Heart left ventricle (tissue), 16 donors: Measurements from ENCODE around the gene PPARG. TPM values are rescaled to one million over a fixed set of nuclear protein-coding genes. Genes with fewer than 3 reads are reported as not detected.

Experiments
- ATAC-seq, 4 donors: fragments of 200-7000 bp; cut with Tn5 transposase; one replicate each; pipeline ENCODE4 v1.9.1; 2020 to 2022; ENCODE audit warnings: moderate library complexity in 4 of 4, mild to moderate bottlenecking in 3 of 4, moderate number of reproducible peaks in 1 of 4
- DNase-seq, 5 donors: peaks; one replicate each; pipeline ENCODE4 v3.0.0-alpha.2; 2020
- H3K27ac ChIP-seq, 12 donors: fragments of 200-600 bp; sonication (generic) in 4 of 12; one replicate each; pipeline versions ENCODE4 v1.5.0 to v1.8.0; 2016 to 2022; ENCODE audit warnings: mild to moderate bottlenecking in 2 of 12
- H3K27me3 ChIP-seq, 9 donors: fragments of 200-600 bp; sonication (generic) in 2 of 9; one replicate each; pipeline versions ENCODE4 v1.5.1 to v1.8.0; 2016 to 2022; ENCODE audit warnings: mild to moderate bottlenecking in 3 of 9
- H3K36me3 ChIP-seq, 9 donors: fragments of 200-600 bp; sonication (generic) in 2 of 9; one replicate each; pipeline versions ENCODE4 v1.5.0 to v1.8.0; 2018 to 2022; ENCODE audit warnings: mild to moderate bottlenecking in 2 of 9
- H3K4me1 ChIP-seq, 12 donors: fragments of 200-600 bp; sonication (generic) in 4 of 12; one replicate each; pipeline versions ENCODE4 v1.5.0 to v1.8.0; 2016 to 2022; ENCODE audit warnings: mild to moderate bottlenecking in 3 of 12
- H3K4me3 ChIP-seq, 12 donors: fragments of 200-600 bp; sonication (generic) in 4 of 12; one replicate each; pipeline versions ENCODE4 v1.5.0 to v1.8.0; 2017 to 2022; ENCODE audit warnings: mild to moderate bottlenecking in 9 of 12, moderate library complexity in 4 of 12
- H3K9me3 ChIP-seq, 12 donors: fragments of 200-600 bp; sonication (generic) in 4 of 12; one replicate each; pipeline versions ENCODE4 v1.5.0 to v1.8.0; 2016 to 2022; ENCODE audit warnings: mild to moderate bottlenecking in 1 of 12
- CTCF ChIP-seq, 12 donors: fragments of 200-600 bp; sonication (generic) in 4 of 12; IDR thresholded peaks; one replicate each; pipeline versions ENCODE4 v1.5.0 to v1.8.0; 2018 to 2022; ENCODE audit warnings: antibody characterized with exemption in 12 of 12, mild to moderate bottlenecking in 5 of 12
- POLR2A ChIP-seq, 2 donors: fragments of 450-650 bp; IDR thresholded peaks; one replicate each; pipeline ENCODE4 v1.6.1; 2017; ENCODE audit warnings: antibody characterized with exemption in 2 of 2, mild to moderate bottlenecking in 2 of 2, moderate library complexity in 2 of 2
- WGBS, 4 donors: extraction: QIAGEN DNeasy Blood & Tissue Kit in 2 of 4; methylation state at CpG; one replicate each; pipeline versions ENCODE4 v1.1.5 to v1.1.7; 2013 to 2018; 5-methylcytosine and 5-hydroxymethylcytosine counted together
- intact Hi-C, 10 donors: fragments of 100-400 bp; cut with DNase I; formaldehyde crosslinking; loops; one replicate each; pipeline versions ENCODE4 v1.11.1 to v1.14.2; 2022
- polyA plus RNA-seq, 2 donors: library from polyadenylated mRNA; stranded (reverse); fragments of 200-250 nt; gene quantifications; one replicate each; pipeline ENCODE4 v1.2.3, GENCODE V29; 2013
- total RNA-seq, 9 donors: library from RNA; depleted of rRNA in 2 of 9; stranded (reverse); fragments of >200 nt in 2 of 9; fragmentation: NEBNext Ultra II Directional in 3 of 9; extraction: Animal tissue kit (Norgen Biotek cat#: 25700) in 3 of 9; gene quantifications; one replicate each; pipeline versions ENCODE4 v1.1.0 to v1.2.4, GENCODE V29; 2016 to 2023
- donor health status: ischemic (EF 13 %, LVEDD 7.1; RV severe dilation, severe dysfunction).
- donor health status: healthy with polysubstance abuse.
- donor health status: DM: no; HTN: yes; CAD: no.
- donor health status: DM: no; HTN: no; CAD: no.
- donor health status: ischemic (EF 25% LVEDD 6.9; RV normal size, moderate dysfunction).
- donor health status: ischemic (EF 25% LVEDD 5.7; RV mildly dilated, moderate dysfunction).
- donor health status: healthy.
- donor health status: DM: yes; HTN: yes; CAD: no.
- donor health status: ischemic (EF 35%, LVEDD 5.7; RV mildly dilated, moderate dysfunction).
- donor health status: nonischemic (EF 11% LVEDD 7.7; RV severe dilation, severe dysfunction).
- donor health status: DM: yes; HTN: yes; CAD: no.
- donor health status: PGD.
- donor health status: ischemic (EF 29% LVEDD 5.4; RV normal size, mild dysfunction).
- donor health status: nonischemic (EF 23%, LVEDD 6.1; RV moderate dilation, normal function).

Gene PPARG
- total and polyA plus RNA-seq, 11 donors = 8.9 to 30.3 (median 20.0) TPM

GRCh38 chr3:12347301-12347700 lies 58.4 kb downstream of the PPARG start:
- intact Hi-C loops = no loop called here
- H3K36me3 ChIP-seq = no peaks in the 10 kb centered on the region
- DNase-seq (no peak), ATAC-seq (no peak)
- no peak overlapping the region for H3K4me3 ChIP-seq
- no peaks in the 10 kb centered on the region for H3K27me3 ChIP-seq
- no peak overlapping the region for H3K27ac ChIP-seq
- no peaks in the 10 kb centered on the region for H3K9me3 ChIP-seq
- peaks cover 3 to 25% (median 23%) of the 10 kb centered on the region in 12 donors for H3K4me1 ChIP-seq
- 91 to 97% (median 92%) methylated on average over 3 of the region's 3 CpGs for WGBS, 4 donors
- TF ChIP-seq CTCF (IDR thresholded peaks at IDR 0.05) (no peak), POLR2A (IDR thresholded peaks at IDR 0.05) (no peak)

GRCh38 chr3:12349895-12350811 lies 61.3 kb downstream of the PPARG start:
- intact Hi-C loops = loop anchor here in 1 of 10 donors (5.0 to 10.0 kb wide), 2 partner anchors 58 to 305 kb away; no protein-coding TSS in a partner anchor
- Histone ChIP-seq H3K27ac (peak overlapping the region in 8 of 12 donors; percentile 2 to 41 (median 13)), H3K27me3 (no peaks in the 10 kb centered on the region), H3K36me3 (no peaks in the 10 kb centered on the region), H3K4me3 (peak overlapping the region in 2 of 12 donors; percentile 2 to 13), H3K9me3 (no peaks in the 10 kb centered on the region), H3K4me1 (peaks cover 6 to 47% (median 36%) of the 10 kb centered on the region in 12 donors)
- no peak for TF ChIP-seq POLR2A (IDR thresholded peaks at IDR 0.05)
- no peak for TF ChIP-seq CTCF (IDR thresholded peaks at IDR 0.05)
- ATAC-seq (peak; percentile 8 to 67 (median 63)), DNase-seq (peak in 1 of 5 donors; percentile 36)
- 24 to 56% (median 33%) methylated on average over 9 of the region's 9 CpGs for WGBS, 4 donors

GRCh38 chr3:12351145-12351544 lies 62.3 kb downstream of the PPARG start:
- 58 to 83% (median 62%) methylated on average over 4 of the region's 4 CpGs for WGBS, 4 donors
- peak; percentile 60 to 79 (median 70) for ATAC-seq
- Histone ChIP-seq H3K9me3 (no peaks in the 10 kb centered on the region), H3K4me3 (no peak overlapping the region), H3K27ac (peak overlapping the region in 2 of 12 donors; percentile 9 to 14), H3K36me3 (no peaks in the 10 kb centered on the region), H3K27me3 (no peaks in the 10 kb centered on the region), H3K4me1 (peaks cover 6 to 47% (median 36%) of the 10 kb centered on the region in 12 donors)
- intact Hi-C loops = loop anchor here in 1 of 10 donors (5.0 to 10.0 kb wide), 2 partner anchors 59 to 304 kb away; no protein-coding TSS in a partner anchor
- DNase-seq = peak in 1 of 5 donors; percentile 29
- no peak for TF ChIP-seq CTCF (IDR thresholded peaks at IDR 0.05)
- no peak for TF ChIP-seq POLR2A (IDR thresholded peaks at IDR 0.05)

- Histone ChIP-seq H3K27me3 (no peaks in the 10 kb centered on the region), H3K4me3 (no peak overlapping the region), H3K9me3 (no peaks in the 10 kb centered on the region), H3K36me3 (no peaks in the 10 kb centered on the region), H3K4me1 (peaks cover 6 to 54% (median 37%) of the 10 kb centered on the region in 12 donors), H3K27ac (no peak overlapping the region)
- DNase-seq = no peak
- 85 to 91% (median 88%) methylated on average over 2 of the region's 2 CpGs for WGBS, 4 donors
- no peak for TF ChIP-seq CTCF (IDR thresholded peaks at IDR 0.05)
- no peak for TF ChIP-seq POLR2A (IDR thresholded peaks at IDR 0.05)
- intact Hi-C loops = loop anchor here in 1 of 10 donors (5.0 to 10.0 kb wide), 2 partner anchors 60 to 303 kb away; no protein-coding TSS in a partner anchor
- ATAC-seq = no peak
Observed at GRCh38 chr3:12352253-12352652, 63.4 kb downstream of the PPARG start.
